Liver (tissue), 9 donors: Measurements from ENCODE around the gene FOXN3. TPM values are rescaled to one million over a fixed set of nuclear protein-coding genes. Genes with fewer than 3 reads are reported as not detected.
"Not testable (repeated sequence)": the region's sequence is repeated elsewhere in the genome, so short reads cannot be mapped to it uniquely, and the experiment has no call there.

Experiments
- DNase-seq: peaks from one replicate; pipeline ENCODE4 v3.0.0-alpha.2; 2017; ENCODE audit warnings: low spot score
- H3K27ac ChIP-seq, 2 donors: one replicate each; pipeline ENCODE4 v1.7.0; 2013; ENCODE audit warnings: inconsistent platforms in 2 of 2, low read length in 2 of 2, control low read depth in 1 of 2, low read depth in 1 of 2, mild to moderate bottlenecking in 1 of 2
- H3K27me3 ChIP-seq, 4 donors: one replicate each; pipeline versions ENCODE4 v1.6.1 to v1.7.0; 2013; ENCODE audit warnings: low read length in 3 of 4, inconsistent platforms in 1 of 4, mild to moderate bottlenecking in 1 of 4, moderate library complexity in 1 of 4; ENCODE audit not compliant: control insufficient read depth in 4 of 4, insufficient read depth in 4 of 4
- H3K36me3 ChIP-seq, 4 donors: one replicate each; pipeline versions ENCODE4 v1.6.1 to v1.7.0; 2013; ENCODE audit warnings: low read length in 3 of 4, mild to moderate bottlenecking in 3 of 4, low read depth in 1 of 4, moderate library complexity in 1 of 4; ENCODE audit not compliant: control insufficient read depth in 4 of 4, insufficient read depth in 3 of 4
- H3K4me1 ChIP-seq, 4 donors: one replicate each; pipeline versions ENCODE4 v1.6.1 to v1.7.0; 2013; ENCODE audit warnings: low read length in 3 of 4, mild to moderate bottlenecking in 3 of 4, moderate library complexity in 1 of 4; ENCODE audit not compliant: control insufficient read depth in 4 of 4, insufficient read depth in 4 of 4
- H3K4me3 ChIP-seq, 3 donors: one replicate each; pipeline versions ENCODE4 v1.6.1 to v1.7.0; 2013; ENCODE audit warnings: low read length in 3 of 3, control low read depth in 1 of 3, low read depth in 1 of 3, mild to moderate bottlenecking in 1 of 3
- H3K9ac ChIP-seq, 2 donors: one replicate each; pipeline ENCODE4 v1.7.0; 2013; ENCODE audit warnings: low read length in 2 of 2, mild to moderate bottlenecking in 2 of 2, moderate library complexity in 2 of 2, control low read depth in 1 of 2, low read depth in 1 of 2
- H3K9me3 ChIP-seq, 4 donors: one replicate each; pipeline versions ENCODE4 v1.6.1 to v1.7.0; 2013; ENCODE audit warnings: low read length in 3 of 4; ENCODE audit not compliant: control insufficient read depth in 4 of 4
- ATF3 ChIP-seq: IDR thresholded peaks from 2 replicates; pipeline ENCODE4 v1.6.1; 2016; ENCODE audit warnings: antibody characterized with exemption
- CTCF ChIP-seq: fragments of 150-350 bp; IDR thresholded peaks from 2 replicates; pipeline ENCODE4 v1.5.1; 2017; ENCODE audit warnings: improper control_type of control experiment, low read depth, low read length; ENCODE audit not compliant: missing input control
- EGR1 ChIP-seq, 2 donors: IDR thresholded peaks; 2 replicates each; pipeline ENCODE4 v1.6.1; 2016 to 2018; ENCODE audit warnings: antibody characterized with exemption in 2 of 2, low read depth in 2 of 2
- FOXA1 ChIP-seq: IDR thresholded peaks from 2 replicates; pipeline ENCODE4 v1.6.1; 2016; ENCODE audit warnings: antibody characterized with exemption
- FOXA2 ChIP-seq: IDR thresholded peaks from 2 replicates; pipeline ENCODE4 v1.6.1; 2016; ENCODE audit warnings: antibody characterized with exemption
- GABPA ChIP-seq, 2 donors: IDR thresholded peaks in 1 of 2; conservative IDR thresholded peaks in 1 of 2; 2 replicates each; pipeline ENCODE4 v1.6.1; 2016; ENCODE audit warnings: antibody characterized with exemption in 2 of 2, mild to moderate bottlenecking in 1 of 2, moderate library complexity in 1 of 2
- HNF4A ChIP-seq, 2 donors: conservative IDR thresholded peaks; 2 replicates each; pipeline ENCODE4 v1.6.1; 2016; ENCODE audit warnings: antibody characterized with exemption in 2 of 2, mild to moderate bottlenecking in 2 of 2
- HNF4G ChIP-seq: IDR thresholded peaks from 2 replicates; pipeline ENCODE4 v1.6.1; 2016; ENCODE audit warnings: antibody characterized with exemption
- JUND ChIP-seq, 2 donors: IDR thresholded peaks; 2 replicates each; pipeline ENCODE4 v1.6.1; 2016; ENCODE audit warnings: antibody characterized with exemption in 2 of 2
- MAX ChIP-seq: IDR thresholded peaks from 2 replicates; pipeline ENCODE4 v1.6.1; 2016; ENCODE audit warnings: antibody characterized with exemption
- NR2F2 ChIP-seq: IDR thresholded peaks from 2 replicates; pipeline ENCODE4 v1.6.1; 2016; ENCODE audit warnings: antibody characterized with exemption
- RAD21 ChIP-seq, 2 donors: IDR thresholded peaks; 2 replicates each; pipeline ENCODE4 v1.6.1; 2016; ENCODE audit warnings: antibody characterized with exemption in 2 of 2, mild to moderate bottlenecking in 2 of 2
- REST ChIP-seq: IDR thresholded peaks from 2 replicates; pipeline ENCODE4 v1.6.1; 2016; ENCODE audit warnings: antibody characterized with exemption, mild to moderate bottlenecking
- RXRA ChIP-seq, 2 donors: IDR thresholded peaks; 2 replicates each; pipeline ENCODE4 v1.6.1; 2017 to 2018; ENCODE audit warnings: antibody characterized with exemption in 2 of 2, mild to moderate bottlenecking in 1 of 2
- SP1 ChIP-seq: IDR thresholded peaks from 2 replicates; pipeline ENCODE4 v1.6.1; 2018; ENCODE audit warnings: antibody characterized with exemption, mild to moderate bottlenecking
- YY1 ChIP-seq: IDR thresholded peaks from 2 replicates; pipeline ENCODE4 v1.6.1; 2016; ENCODE audit warnings: antibody characterized with exemption, mild to moderate bottlenecking
- ZBTB33 ChIP-seq: IDR thresholded peaks from 2 replicates; pipeline ENCODE4 v1.6.1; 2016; ENCODE audit warnings: antibody characterized with exemption
- WGBS: extraction: QIAGEN DNeasy Blood & Tissue Kit; methylation state at CpG from one replicate; pipeline ENCODE4 v1.1.7; 2013; 5-methylcytosine and 5-hydroxymethylcytosine counted together
- polyA plus RNA-seq, 2 donors: library from polyadenylated mRNA; stranded (reverse) in 1 of 2; unstranded in 1 of 2; fragments of 200-250 nt in 1 of 2; fragments of >200 nt in 1 of 2; fragmentation: Nextera tagmentation in 1 of 2; extraction: Ambion mirVana in 1 of 2; gene quantifications; one replicate each; pipeline versions ENCODE4 v1.2.1 to v1.2.3, GENCODE V29; 2013 to 2015
- total RNA-seq, 2 donors: library from RNA; depleted of rRNA; stranded (reverse); fragments of >200 nt; gene quantifications; one replicate each; pipeline ENCODE4 v1.2.3, GENCODE V29; 2014
- donor health status: healthy.
- donor health status: healthy.
- donor health status: healthy.
- donor health status: healthy.
- donor health status: healthy.

FOXN3 gene
- total and polyA plus RNA-seq, 4 donors, result 17.8 to 44.8 (median 35.3) TPM

GRCh38 chr14:89251061-89251460 is 166.0 kb downstream of the FOXN3 start:
- Histone ChIP-seq H3K27ac (no peak overlapping the region), H3K9me3 (no peaks in the 10 kb centered on the region), H3K4me3 (no peak overlapping the region), H3K9ac (no peak overlapping the region), H3K4me1 (peaks cover 0 to 3% (median 0%) of the 10 kb centered on the region in 4 donors), H3K27me3 (no peaks in the 10 kb centered on the region), H3K36me3 (peaks cover 0 to 4% (median 0%) of the 10 kb centered on the region in 4 donors)
- 99% methylated on average over 3 of the region's 3 CpGs for WGBS
- DNase-seq, result no peak
- no peak for TF ChIP-seq GABPA (IDR thresholded peaks at IDR 0.05 in 1 of 2, conservative IDR thresholded peaks at IDR 0.05 in 1 of 2)
- no peak for TF ChIP-seq REST
- TF ChIP-seq ATF3, result no peak
- TF ChIP-seq MAX, result no peak
- no peak for TF ChIP-seq ZBTB33
- no peak for TF ChIP-seq YY1
- TF ChIP-seq RXRA (IDR thresholded peaks at IDR 0.05), result no peak
- TF ChIP-seq JUND (IDR thresholded peaks at IDR 0.05), result no peak
- TF ChIP-seq HNF4G, result no peak
- no peak for TF ChIP-seq NR2F2
- no peak for TF ChIP-seq HNF4A (conservative IDR thresholded peaks at IDR 0.05)
- TF ChIP-seq CTCF, result no peak
- TF ChIP-seq RAD21 (IDR thresholded peaks at IDR 0.05), result no peak
- TF ChIP-seq EGR1 (IDR thresholded peaks at IDR 0.05; ENCODE audit: low read depth in 2 of 2), result no peak
- TF ChIP-seq SP1, result no peak
- TF ChIP-seq FOXA1, result no peak
- TF ChIP-seq FOXA2, result no peak

GRCh38 chr14:89250655-89250975 is 166.4 kb downstream of the FOXN3 start:
- not testable (repeated sequence) for H3K4me3 ChIP-seq, H3K9me3 ChIP-seq, H3K4me1 ChIP-seq, H3K27ac ChIP-seq, H3K9ac ChIP-seq, H3K27me3 ChIP-seq, H3K36me3 ChIP-seq, DNase-seq
- WGBS, result 98% methylated on average over 4 of the region's 4 CpGs
